ENCODE results near the gene SLC7A5. TPM values are rescaled to one million over a fixed set of nuclear protein-coding genes. Genes with fewer than 3 reads are reported as not detected.
A peak's percentile ranks its signal among the peaks of the same experiment; 100 is the strongest.

The SLC7A5 gene
- total and polyA plus RNA-seq, 8 donors, result 1.1 to 54.7 (median 4.4) TPM

GRCh38 chr16:87846705-87847466 is 22.4 kb downstream of the SLC7A5 start:
- FAIRE-seq, result no peak
- TF ChIP-seq, protein P1, sequence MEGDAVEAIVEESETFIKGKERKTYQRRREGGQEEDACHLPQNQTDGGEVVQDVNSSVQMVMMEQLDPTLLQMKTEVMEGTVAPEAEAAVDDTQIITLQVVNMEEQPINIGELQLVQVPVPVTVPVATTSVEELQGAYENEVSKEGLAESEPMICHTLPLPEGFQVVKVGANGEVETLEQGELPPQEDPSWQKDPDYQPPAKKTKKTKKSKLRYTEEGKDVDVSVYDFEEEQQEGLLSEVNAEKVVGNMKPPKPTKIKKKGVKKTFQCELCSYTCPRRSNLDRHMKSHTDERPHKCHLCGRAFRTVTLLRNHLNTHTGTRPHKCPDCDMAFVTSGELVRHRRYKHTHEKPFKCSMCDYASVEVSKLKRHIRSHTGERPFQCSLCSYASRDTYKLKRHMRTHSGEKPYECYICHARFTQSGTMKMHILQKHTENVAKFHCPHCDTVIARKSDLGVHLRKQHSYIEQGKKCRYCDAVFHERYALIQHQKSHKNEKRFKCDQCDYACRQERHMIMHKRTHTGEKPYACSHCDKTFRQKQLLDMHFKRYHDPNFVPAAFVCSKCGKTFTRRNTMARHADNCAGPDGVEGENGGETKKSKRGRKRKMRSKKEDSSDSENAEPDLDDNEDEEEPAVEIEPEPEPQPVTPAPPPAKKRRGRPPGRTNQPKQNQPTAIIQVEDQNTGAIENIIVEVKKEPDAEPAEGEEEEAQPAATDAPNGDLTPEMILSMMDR (IDR thresholded peaks at IDR 0.05), result no peak
- H3K36me3 ChIP-seq, result no peaks in the 10 kb centered on the region
- 86 to 91% methylated on average over 25 of the region's 25 CpGs for WGBS, 2 donors
- no peaks in the 10 kb centered on the region for H3K27me3 ChIP-seq
- no peak for ATAC-seq
- peaks cover 0 to 7% (median 0%) of the 10 kb centered on the region in 3 donors for H3K4me1 ChIP-seq
- intact Hi-C loops (cut with DNase I), result no loop called here
- no peak overlapping the region for H3K4me3 ChIP-seq
- DNase-seq, result peak in 1 of 6 donors; percentile 66
- H3K9me3 ChIP-seq, result no peaks in the 10 kb centered on the region
- H3K27ac ChIP-seq, result peak overlapping the region; percentile 75 to 88 (median 82)

DNA sequence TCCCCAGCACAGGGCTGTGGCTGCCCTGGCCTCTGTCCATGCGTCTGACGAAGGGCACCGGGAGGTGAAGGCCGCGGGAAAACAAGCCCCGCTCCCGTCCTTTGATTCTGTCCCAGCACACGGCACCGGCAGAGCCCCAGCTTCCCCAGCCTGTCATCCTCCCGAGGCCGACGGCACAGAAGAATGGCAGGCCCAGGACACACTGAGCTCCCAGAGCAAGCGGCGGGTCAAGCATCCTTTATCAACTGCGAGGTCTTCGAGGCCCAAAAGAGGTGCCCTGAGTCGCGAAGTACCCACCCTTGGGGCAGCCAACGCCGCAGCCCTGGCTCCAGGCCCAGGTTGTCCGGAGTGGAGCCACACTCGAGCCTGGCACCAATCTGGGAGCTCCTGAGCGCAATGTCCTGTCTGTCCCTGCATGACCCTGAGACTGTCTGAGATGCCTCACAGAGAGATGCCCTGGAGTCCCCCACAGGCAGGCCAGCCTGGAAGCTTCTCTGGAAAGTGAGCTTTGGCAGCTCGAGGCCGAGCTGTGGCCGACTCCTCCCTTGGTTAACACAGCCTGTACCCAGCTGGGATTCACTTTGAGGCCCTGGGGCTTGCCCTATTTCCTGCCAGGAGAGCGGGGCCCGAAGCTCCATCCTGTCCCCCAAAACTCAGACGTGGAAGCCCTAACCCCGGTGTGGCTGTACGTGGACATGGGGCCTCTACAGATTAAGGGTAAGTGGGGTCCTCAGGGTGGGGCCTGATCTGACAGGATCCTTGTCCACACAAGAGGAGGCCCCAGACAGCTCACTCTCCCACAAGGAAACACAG is 23.3 kb downstream of the SLC7A5 start:
- Histone ChIP-seq H3K4me1 (peaks cover 0 to 7% (median 0%) of the 10 kb centered on the region in 3 donors), H3K9me3 (no peaks in the 10 kb centered on the region), H3K27ac (no peak overlapping the region), H3K4me3 (no peak overlapping the region), H3K27me3 (no peaks in the 10 kb centered on the region), H3K36me3 (no peaks in the 10 kb centered on the region)
- TF ChIP-seq, protein P1 (IDR thresholded peaks at IDR 0.05), result no peak
- ATAC-seq (no peak), DNase-seq (peak in 1 of 6 donors; percentile 59), FAIRE-seq (no peak)
- 72 to 75% methylated on average over 31 of the region's 31 CpGs for WGBS, 2 donors
- intact Hi-C loops (cut with DNase I), result no loop called here

- intact Hi-C loops (cut with DNase I), result no loop called here
- TF ChIP-seq, protein P1 (IDR thresholded peaks at IDR 0.05), result no peak
- Histone ChIP-seq H3K9me3 (no peaks in the 10 kb centered on the region), H3K4me3 (no peak overlapping the region), H3K27ac (no peak overlapping the region), H3K36me3 (no peaks in the 10 kb centered on the region), H3K4me1 (peaks cover 0 to 5% (median 0%) of the 10 kb centered on the region in 3 donors), H3K27me3 (no peaks in the 10 kb centered on the region)
- ATAC-seq (no peak), DNase-seq (peak in 1 of 6 donors; percentile 52), FAIRE-seq (no peak)
- 90 to 98% methylated on average over 12 to 13 of the region's 13 CpGs for WGBS, 2 donors
Measured at GRCh38 chr16:87845213-87845612, 24.1 kb downstream of the SLC7A5 start.

- Histone ChIP-seq H3K27ac (no peak overlapping the region), H3K4me3 (no peak overlapping the region), H3K27me3 (no peaks in the 10 kb centered on the region), H3K9me3 (no peaks in the 10 kb centered on the region), H3K36me3 (no peaks in the 10 kb centered on the region), H3K4me1 (peaks cover 0 to 3% (median 0%) of the 10 kb centered on the region in 3 donors)
- TF ChIP-seq, protein P1 (IDR thresholded peaks at IDR 0.05), result no peak
- peak in 1 of 6 donors; percentile 24 for DNase-seq
- intact Hi-C loops (cut with DNase I), result no loop called here
- no peak for FAIRE-seq
- WGBS, 2 donors, result 89 to 93% methylated on average over 13 of the region's 13 CpGs
- no peak for ATAC-seq
Measured at GRCh38 chr16:87844809-87845208, 24.5 kb downstream of the SLC7A5 start.

All from pancreas (tissue), 10 donors.